Neuronal stem cell (in vitro differentiated cells): ENCODE results near the gene LRP1B.

Experiments used
- DNase-seq: peaks from one replicate; pipeline ENCODE4 v3.0.0-alpha.2; 2013; ENCODE audit warnings: low spot score
- H2AFZ ChIP-seq: one replicate; pipeline ENCODE4 v1.6.1; 2013; ENCODE audit warnings: mild to moderate bottlenecking, low read length, inconsistent platforms
- H2AK5ac ChIP-seq: 2 replicates; pipeline ENCODE4 v1.6.1; 2013; ENCODE audit warnings: low read depth, mild to moderate bottlenecking, inconsistent platforms, low read length, moderate library complexity, mixed read lengths
- H2BK120ac ChIP-seq: 2 replicates; pipeline ENCODE4 v1.6.1; 2013; ENCODE audit warnings: low read depth, mild to moderate bottlenecking, inconsistent platforms, low read length, moderate library complexity, mixed read lengths
- H2BK12ac ChIP-seq: one replicate; pipeline ENCODE4 v1.6.1; 2013; ENCODE audit warnings: low read length, inconsistent platforms
- H2BK15ac ChIP-seq: 2 replicates; pipeline ENCODE4 v1.6.1; 2013; ENCODE audit warnings: mild to moderate bottlenecking, low read length, inconsistent platforms, mixed read lengths
- H2BK5ac ChIP-seq: one replicate; pipeline ENCODE4 v1.6.1; 2013; ENCODE audit warnings: inconsistent platforms, mild to moderate bottlenecking, low read length, moderate library complexity
- H3K14ac ChIP-seq: one replicate; pipeline ENCODE4 v1.6.1; 2013; ENCODE audit warnings: low read length, inconsistent platforms
- H3K18ac ChIP-seq: 2 replicates; pipeline ENCODE4 v1.6.1; 2013; ENCODE audit warnings: low read length, inconsistent platforms
- H3K23ac ChIP-seq: 2 replicates; pipeline ENCODE4 v1.6.1; 2013; ENCODE audit warnings: low read depth, mild to moderate bottlenecking, mixed read lengths, low read length, inconsistent platforms; ENCODE audit not compliant: poor library complexity
- H3K27ac ChIP-seq: replicated peaks from 3 replicates; pipeline ENCODE4 v1.5.1; 2013; ENCODE audit warnings: low read length, inconsistent platforms
- H3K27me3 ChIP-seq, 3 experiments: 2 replicates each; pipeline ENCODE4 v1.6.1; 2013; ENCODE audit warnings: low read length in 3 of 3, mild to moderate bottlenecking in 2 of 3, inconsistent platforms in 1 of 3, low read depth in 1 of 3, mixed read lengths in 1 of 3, moderate library complexity in 1 of 3; ENCODE audit not compliant: control insufficient read depth in 3 of 3, insufficient read depth in 3 of 3
- H3K36me3 ChIP-seq, 2 donors: replicated peaks in 1 of 2; 2 replicates each; pipeline ENCODE4 v1.6.1; 2013; ENCODE audit warnings: low read length in 2 of 2; ENCODE audit not compliant: control insufficient read depth in 2 of 2, insufficient read depth in 2 of 2
- H3K4ac ChIP-seq: 2 replicates; pipeline ENCODE4 v1.6.1; 2013; ENCODE audit warnings: inconsistent platforms, mild to moderate bottlenecking, low read length, moderate library complexity
- H3K4me1 ChIP-seq, 2 donors: 1 replicate in 1 of 2; 2 replicates in 1 of 2; pipeline ENCODE4 v1.6.1; 2013; ENCODE audit warnings: low read length in 2 of 2, low read depth in 1 of 2; ENCODE audit not compliant: control insufficient read depth in 2 of 2, insufficient read depth in 1 of 2
- H3K4me2 ChIP-seq: one replicate; pipeline ENCODE4 v1.6.1; 2013; ENCODE audit warnings: mild to moderate bottlenecking, low read length, inconsistent platforms; ENCODE audit not compliant: insufficient read depth, poor library complexity, severe bottlenecking
- H3K4me3 ChIP-seq, 2 donors: 2 replicates each; pipeline ENCODE4 v1.5.1; 2013; ENCODE audit warnings: low read length in 2 of 2, mild to moderate bottlenecking in 2 of 2, inconsistent platforms in 1 of 2, moderate library complexity in 1 of 2
- H3K79me1 ChIP-seq: one replicate; pipeline ENCODE4 v1.6.1; 2013; ENCODE audit warnings: low read depth, mild to moderate bottlenecking, inconsistent platforms, low read length, moderate library complexity
- H3K9ac ChIP-seq: one replicate; pipeline ENCODE4 v1.6.1; 2013; ENCODE audit warnings: mild to moderate bottlenecking, low read depth, low read length, inconsistent platforms; ENCODE audit not compliant: poor library complexity
- H3K9me3 ChIP-seq, 2 donors: replicated peaks in 1 of 2; 2 replicates each; pipeline versions ENCODE3 to v1.6.1; 2013; ENCODE audit warnings: low read length in 2 of 2, mild to moderate bottlenecking in 2 of 2, inconsistent platforms in 1 of 2, low read depth in 1 of 2, mixed read lengths in 1 of 2, moderate library complexity in 1 of 2; ENCODE audit not compliant: control insufficient read depth in 2 of 2, insufficient read depth in 1 of 2
- H4K8ac ChIP-seq: one replicate; pipeline ENCODE4 v1.6.1; 2013; ENCODE audit warnings: low read depth, mild to moderate bottlenecking, inconsistent platforms, low read length, moderate library complexity
- H4K91ac ChIP-seq: one replicate; pipeline ENCODE4 v1.6.1; 2013; ENCODE audit warnings: low read length, low read depth, mild to moderate bottlenecking, inconsistent platforms; ENCODE audit not compliant: poor library complexity
- WGBS, 2 donors: extraction: QIAGEN DNeasy Blood & Tissue Kit; methylation state at CpG; one replicate each; pipeline ENCODE4 v1.1.7; 2013; ENCODE audit warnings: missing lambda C conversion rate in 2 of 2, mixed read lengths in 1 of 2; ENCODE audit not compliant: insufficient read length in 2 of 2, insufficient replicate concordance in 1 of 2; ENCODE audit errors: extremely low coverage in 2 of 2; 5-methylcytosine and 5-hydroxymethylcytosine counted together

LRP1B gene

DNA sequence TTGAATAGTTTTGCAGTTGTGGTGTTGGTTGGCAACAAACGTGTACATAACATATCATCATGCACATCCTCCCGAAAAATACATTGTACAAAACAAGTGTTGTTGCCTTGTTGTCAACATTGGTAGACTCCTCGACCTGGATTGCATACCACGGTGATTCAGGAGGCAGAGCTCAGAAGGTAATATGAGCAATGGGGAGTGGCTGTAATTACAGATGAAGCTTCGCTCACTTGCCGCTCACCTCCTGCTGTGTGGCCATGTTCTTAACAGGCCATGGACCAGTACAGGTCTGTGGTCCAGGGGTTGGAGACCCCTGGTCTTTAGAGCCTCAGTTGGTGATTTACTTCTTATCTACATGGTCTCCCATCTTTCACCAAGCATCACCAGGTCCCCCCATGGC lies 1927.5 kb downstream of the LRP1B start:
- no peaks in the 10 kb centered on the region for H3K36me3 ChIP-seq
- DNase-seq = no peak
- H3K9me3 ChIP-seq = no peaks in the 10 kb centered on the region
- H2AK5ac ChIP-seq = no peak overlapping the region
- H3K27ac ChIP-seq = no peak overlapping the region
- no peak overlapping the region for H2BK5ac ChIP-seq
- no peaks in the 10 kb centered on the region for H3K4me1 ChIP-seq
- no peak overlapping the region for H3K9ac ChIP-seq
- H3K4me3 ChIP-seq = no peak overlapping the region
- H3K4ac ChIP-seq = no peak overlapping the region
- H2BK12ac ChIP-seq = no peak overlapping the region
- H2BK120ac ChIP-seq = no peak overlapping the region
- H4K91ac ChIP-seq = no peak overlapping the region
- no peak overlapping the region for H2BK15ac ChIP-seq
- no peak overlapping the region for H3K14ac ChIP-seq
- H3K18ac ChIP-seq = no peak overlapping the region
- no peaks in the 10 kb centered on the region for H3K79me1 ChIP-seq
- no peaks in the 10 kb centered on the region for H3K27me3 ChIP-seq
- H4K8ac ChIP-seq = no peak overlapping the region
- H3K23ac ChIP-seq = no peak overlapping the region
- no peak overlapping the region for H2AFZ ChIP-seq
- WGBS, 2 donors = no CpG with 5 or more reads among the region's 6 CpGs
- H3K4me2 ChIP-seq = no peak overlapping the region

DNA sequence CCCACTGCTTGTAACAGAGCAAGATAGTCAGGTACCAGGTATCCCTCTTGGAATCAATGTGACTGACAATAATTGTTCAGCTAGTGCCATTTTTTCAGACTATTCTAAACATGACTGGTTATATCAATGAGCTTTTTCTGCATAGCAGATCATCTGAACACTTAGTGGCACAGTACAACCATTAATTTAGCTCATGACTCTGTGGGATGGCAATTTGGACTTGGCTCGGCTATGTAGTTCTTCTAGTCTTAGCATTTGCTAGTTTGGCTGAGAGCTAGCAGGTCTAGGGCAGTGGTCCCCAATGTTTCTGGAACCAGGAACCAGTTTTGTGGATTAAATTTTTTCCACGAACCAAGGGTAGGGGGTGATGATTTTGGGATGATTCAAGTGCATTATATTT lies 1929.2 kb downstream of the LRP1B start:
- H2AFZ ChIP-seq = no peak overlapping the region
- no peak for DNase-seq
- H3K36me3 ChIP-seq = no peaks in the 10 kb centered on the region
- no peaks in the 10 kb centered on the region for H3K79me1 ChIP-seq
- H3K4me1 ChIP-seq = no peaks in the 10 kb centered on the region
- H2AK5ac ChIP-seq = no peak overlapping the region
- no peak overlapping the region for H3K27ac ChIP-seq
- no peak overlapping the region for H3K9ac ChIP-seq
- no peak overlapping the region for H2BK120ac ChIP-seq
- no peak overlapping the region for H3K14ac ChIP-seq
- H2BK15ac ChIP-seq = no peak overlapping the region
- no CpG with 5 or more reads among the region's 2 CpGs for WGBS, 2 donors
- no peak overlapping the region for H2BK12ac ChIP-seq
- H3K18ac ChIP-seq = no peak overlapping the region
- no peak overlapping the region for H3K4me3 ChIP-seq
- no peaks in the 10 kb centered on the region for H3K9me3 ChIP-seq
- no peak overlapping the region for H2BK5ac ChIP-seq
- no peak overlapping the region for H4K8ac ChIP-seq
- H4K91ac ChIP-seq = no peak overlapping the region
- no peak overlapping the region for H3K4ac ChIP-seq
- no peak overlapping the region for H3K23ac ChIP-seq
- no peaks in the 10 kb centered on the region for H3K27me3 ChIP-seq
- no peak overlapping the region for H3K4me2 ChIP-seq

- Histone ChIP-seq H3K4ac (no peak overlapping the region), H2BK15ac (no peak overlapping the region), H2AFZ (no peak overlapping the region), H3K27ac (no peak overlapping the region), H3K18ac (no peak overlapping the region), H3K4me3 (no peak overlapping the region), H4K91ac (no peak overlapping the region), H3K4me2 (no peak overlapping the region), H3K36me3 (no peaks in the 10 kb centered on the region), H2BK12ac (no peak overlapping the region), H3K23ac (no peak overlapping the region), H3K14ac (no peak overlapping the region), H3K9ac (no peak overlapping the region), H2BK120ac (no peak overlapping the region), H3K9me3 (no peaks in the 10 kb centered on the region), H3K79me1 (no peaks in the 10 kb centered on the region), H4K8ac (no peak overlapping the region), H2BK5ac (no peak overlapping the region), H3K4me1 (no peaks in the 10 kb centered on the region), H3K27me3 (no peaks in the 10 kb centered on the region), H2AK5ac (no peak overlapping the region)
- no peak for DNase-seq
- WGBS, 2 donors = no CpG with 5 or more reads among the region's 2 CpGs
These were observed 1930.1 kb downstream of the LRP1B start for GRCh38 chr2:140200764-140201163.

- Histone ChIP-seq H3K23ac (no peak overlapping the region), H3K14ac (no peak overlapping the region), H3K9me3 (no peaks in the 10 kb centered on the region), H3K9ac (no peak overlapping the region), H2BK15ac (no peak overlapping the region), H3K18ac (no peak overlapping the region), H2BK12ac (no peak overlapping the region), H3K4me2 (no peak overlapping the region), H3K4ac (no peak overlapping the region), H2BK120ac (no peak overlapping the region), H2AFZ (no peak overlapping the region), H2BK5ac (no peak overlapping the region), H3K4me3 (no peak overlapping the region), H3K27me3 (no peaks in the 10 kb centered on the region), H2AK5ac (no peak overlapping the region), H3K79me1 (no peaks in the 10 kb centered on the region), H3K4me1 (no peaks in the 10 kb centered on the region), H3K36me3 (no peaks in the 10 kb centered on the region), H3K27ac (no peak overlapping the region), H4K8ac (no peak overlapping the region), H4K91ac (no peak overlapping the region)
- DNase-seq = no peak
- WGBS, 2 donors = no CpG with 5 or more reads among the region's 1 CpG
These were observed 1930.5 kb downstream of the LRP1B start for GRCh38 chr2:140200307-140200706.
